HG02759 (cell line): Measurements from ENCODE around the gene OR8A1.

Source experiments
- ATAC-seq: cut with Tn5 transposase; IDR thresholded peaks from one replicate; pipeline ENCODE4 v1.9.1; 2021; ENCODE audit warnings: mild to moderate bottlenecking, moderate library complexity; ENCODE audit not compliant: unreplicated experiment

OR8A1 gene

DNA sequence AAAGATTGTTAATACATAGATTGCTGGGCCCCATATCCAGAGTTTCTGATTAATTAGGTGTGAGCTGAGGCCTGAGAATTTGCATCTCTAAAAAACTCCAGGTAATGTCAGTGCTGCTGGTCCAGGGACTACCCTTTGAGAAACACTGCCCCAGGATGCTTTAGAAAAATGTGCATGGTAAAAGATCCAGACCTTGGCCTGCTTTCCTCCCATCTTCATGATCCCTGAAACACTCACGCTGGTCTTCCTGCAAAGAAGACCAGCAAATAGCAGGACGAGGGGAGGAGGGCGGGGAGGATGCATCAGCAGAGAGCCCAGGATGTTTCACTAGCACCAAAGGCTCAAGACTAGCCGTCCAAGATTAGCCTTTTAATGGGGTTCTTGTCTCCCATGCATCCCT lies at the start of gene OR8A1:
Gene OR8A1, plus strand, starts transcription at position 301 of the 400 bp plus-strand sequence. CDS start 123 bp downstream, outside the sequence.
- ATAC-seq = no peak

GRCh38 chr11:124520550-124520854 lies 49.3 kb upstream of the OR8A1 start:
- no peak for ATAC-seq

- no peak for ATAC-seq
These were observed 36.2 kb upstream of the OR8A1 start for GRCh38 chr11:124533626-124534025.

- no peak for ATAC-seq
These were observed 35.7 kb upstream of the OR8A1 start for GRCh38 chr11:124534051-124534450.

GRCh38 chr11:124535552-124536232 lies 34.1 kb upstream of the OR8A1 start:
- no peak for ATAC-seq

DNA sequence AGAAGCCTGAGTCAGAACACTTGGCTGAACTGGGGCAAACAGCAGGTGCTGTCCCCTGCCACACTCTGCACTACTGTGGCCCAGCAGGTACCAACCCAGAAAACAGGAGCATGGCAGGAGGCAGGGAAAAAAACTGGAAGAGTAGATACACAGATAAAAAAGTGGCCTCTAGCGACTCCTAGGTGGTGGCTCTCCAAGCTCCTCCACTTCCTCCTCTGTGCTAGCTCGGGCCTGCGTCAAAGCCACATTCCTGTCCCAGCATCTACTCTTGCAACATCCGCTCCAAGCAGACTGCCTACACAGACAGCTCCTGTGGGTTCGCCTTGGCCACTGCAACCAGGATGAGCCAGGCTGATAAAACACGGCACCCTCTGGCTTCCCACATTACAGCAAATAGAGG lies 33.3 kb upstream of the OR8A1 start:
- ATAC-seq = no peak

DNA sequence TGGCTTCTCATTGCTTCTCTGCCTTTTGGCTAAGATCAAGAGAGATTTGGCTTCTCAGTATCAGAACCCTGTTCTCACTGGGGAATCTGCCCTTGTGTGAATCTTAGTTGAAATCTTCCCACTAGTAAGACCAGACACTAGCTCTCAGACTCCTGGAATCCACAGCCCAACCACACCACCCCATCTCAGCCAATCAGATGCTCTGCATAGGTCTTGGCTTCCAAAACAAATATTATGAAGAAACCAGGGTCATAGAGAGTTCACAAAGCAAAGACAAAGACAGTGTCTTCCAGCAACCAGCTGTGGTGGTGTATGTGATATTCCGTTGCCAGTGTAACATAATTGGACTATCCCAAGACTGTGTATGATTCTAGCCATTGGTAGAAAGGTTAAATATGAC lies 31.8 kb upstream of the OR8A1 start:
- no peak for ATAC-seq

GRCh38 chr11:124541204-124541603 lies 28.6 kb upstream of the OR8A1 start:
- no peak for ATAC-seq

GRCh38 chr11:124543145-124543544 lies 26.7 kb upstream of the OR8A1 start:
- ATAC-seq = no peak

DNA sequence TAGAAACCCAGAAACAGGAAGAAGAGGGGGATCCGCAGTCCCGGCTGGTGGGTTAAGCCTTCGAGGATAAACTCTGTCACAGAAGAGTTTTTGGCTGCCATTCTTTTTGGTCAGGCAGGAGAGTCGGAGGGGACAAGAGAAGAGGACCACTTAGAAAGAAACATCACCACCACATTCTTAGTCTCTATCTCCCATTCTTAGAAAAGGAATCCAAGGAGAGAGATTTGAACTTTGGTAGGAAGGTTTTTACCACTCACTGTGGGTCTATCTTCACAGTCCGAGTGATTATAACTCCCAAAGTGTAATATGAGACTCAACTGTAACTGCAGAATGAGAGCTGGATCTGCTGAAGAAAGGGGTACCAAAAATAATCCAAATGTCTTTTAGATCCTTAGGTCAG lies 26.2 kb upstream of the OR8A1 start, which contains the start of gene OR8B12:
Gene OR8B12, minus strand, starts transcription at position 101 of the 400 bp plus-strand sequence. Its CDS starts 0 bp downstream, at position 101.
- no peak for ATAC-seq

DNA sequence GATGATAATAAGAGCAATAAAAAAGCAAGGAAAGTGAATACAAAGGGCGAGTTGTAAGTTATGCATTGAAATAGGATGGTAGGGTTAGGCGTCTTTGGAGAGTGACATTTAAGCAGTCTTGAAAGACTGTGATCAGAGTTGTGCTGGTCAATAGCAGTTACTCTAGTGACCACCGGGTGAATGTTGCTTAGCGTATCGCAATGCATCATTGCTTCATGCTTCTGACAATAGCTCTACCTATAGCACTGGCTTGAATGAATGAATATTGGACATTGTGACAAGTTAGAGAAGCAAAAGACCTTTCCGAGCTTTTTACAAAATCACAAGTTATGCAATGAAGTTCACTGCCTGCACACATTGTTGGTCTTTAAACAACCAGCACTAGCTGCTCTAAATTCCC lies 18.6 kb upstream of the OR8A1 start:
- ATAC-seq = no peak

DNA sequence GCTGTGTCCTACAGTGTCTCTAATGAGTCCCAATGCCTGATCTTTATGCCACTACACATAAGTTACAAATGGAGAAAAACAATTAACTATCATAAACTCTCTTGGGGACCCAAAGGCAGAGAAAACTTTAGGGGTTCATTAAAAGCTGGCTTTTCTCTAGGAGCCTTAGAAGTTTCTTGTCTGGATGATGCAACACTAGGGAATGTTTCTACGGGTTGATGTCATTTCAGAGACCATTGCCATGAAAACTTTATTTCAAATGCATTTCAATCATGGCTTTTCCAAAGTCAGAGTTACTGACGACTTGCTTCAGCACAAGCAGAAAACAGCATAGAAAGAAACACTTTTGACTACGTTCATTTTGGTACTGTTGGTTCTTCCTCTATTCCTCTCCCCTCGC lies 17.8 kb upstream of the OR8A1 start:
- no peak for ATAC-seq

DNA sequence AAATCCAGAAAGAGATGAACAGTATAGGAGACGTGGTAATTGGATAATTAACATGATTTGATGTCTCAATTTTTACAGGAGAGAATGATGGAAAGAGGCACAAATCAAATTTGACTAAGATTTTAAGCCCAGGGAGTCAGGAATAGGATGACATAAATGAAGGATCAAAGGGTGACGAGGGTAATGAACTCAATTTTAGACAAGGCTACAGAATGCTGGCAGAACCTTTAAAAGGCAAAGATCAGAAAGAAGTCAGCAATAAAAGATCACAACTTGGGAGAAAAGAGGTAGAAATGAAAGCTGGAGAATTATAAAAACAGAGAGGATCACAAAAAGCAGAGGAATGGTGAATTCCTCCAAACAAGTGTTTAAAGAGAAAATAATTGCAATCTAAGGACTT lies 13.0 kb upstream of the OR8A1 start:
- ATAC-seq = no peak

- no peak for ATAC-seq
These were observed 363 bp downstream of the OR8A1 start for GRCh38 chr11:124570160-124570559.

- no peak for ATAC-seq
These were observed 8.1 kb downstream of the OR8A1 start for GRCh38 chr11:124577716-124578427.

DNA sequence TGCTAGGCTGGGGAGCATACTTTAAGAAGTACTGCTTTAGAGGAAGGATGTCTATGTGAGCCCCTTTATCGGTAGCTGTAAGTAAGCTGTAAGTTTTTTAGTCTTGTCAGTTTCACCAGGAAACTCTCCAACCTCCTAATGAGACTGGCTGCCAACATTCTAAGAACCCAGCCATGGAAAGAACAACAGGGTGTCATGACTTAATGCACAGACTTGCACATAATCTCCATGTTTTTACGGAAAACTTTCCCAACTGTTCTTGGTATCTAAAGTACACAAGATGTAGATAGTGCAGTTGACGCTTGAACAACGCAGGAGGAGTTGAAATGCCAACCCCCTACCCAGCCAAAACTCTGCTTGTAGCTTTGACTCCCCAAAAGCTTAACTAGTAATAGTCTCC lies 9.0 kb downstream of the OR8A1 start:
- no peak for ATAC-seq

GRCh38 chr11:124581817-124582216 lies 12.0 kb downstream of the OR8A1 start:
- ATAC-seq = no peak

DNA sequence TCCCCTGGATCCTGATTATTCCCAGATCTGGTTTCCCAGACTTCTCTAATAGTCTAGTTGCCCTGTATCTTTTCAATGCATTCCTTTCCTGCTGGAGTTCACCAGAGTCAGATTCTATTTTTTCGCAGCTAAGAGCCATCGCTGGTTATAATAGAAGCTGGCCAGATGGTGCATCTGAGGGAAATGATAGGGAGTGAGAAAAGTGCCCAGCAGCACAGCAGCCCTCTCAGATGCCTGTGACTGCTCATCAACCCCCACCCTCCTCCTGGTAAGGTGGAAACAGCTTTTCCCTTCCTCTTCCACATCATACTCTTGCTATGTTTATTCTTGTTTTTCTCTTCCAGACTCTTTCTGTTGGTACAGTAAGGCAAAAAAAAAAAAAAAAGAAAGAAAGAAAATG lies 12.8 kb downstream of the OR8A1 start:
- ATAC-seq = no peak

- no peak for ATAC-seq
These were observed 14.0 kb downstream of the OR8A1 start for GRCh38 chr11:124583781-124584180.

- ATAC-seq = no peak
These were observed 15.0 kb downstream of the OR8A1 start for GRCh38 chr11:124584681-124585372.

- peak; percentile 53 for ATAC-seq
These were observed 16.6 kb downstream of the OR8A1 start for GRCh38 chr11:124586238-124586860.

- ATAC-seq = no peak
These were observed 21.6 kb downstream of the OR8A1 start for GRCh38 chr11:124591430-124591829.
